H1 (cell line): ENCODE results near the gene EVC2. TPM values are rescaled to one million over a fixed set of nuclear protein-coding genes. Genes with fewer than 3 reads are reported as not detected.

Source experiments
- CTCF ChIA-PET: fragments of 300-600 bp; sonication (Branson Sonifier 250); formaldehyde crosslinking; loops from one replicate; lab custom pipeline; 2021; ENCODE audit not compliant: partially characterized antibody; lab: Charles Lee
- POLR2A ChIA-PET: fragments of 300-600 bp; sonication (Branson Sonifier 250); formaldehyde crosslinking; loops from one replicate; lab custom pipeline; 2021; ENCODE audit warnings: inconsistent platforms; ENCODE audit not compliant: partially characterized antibody; lab: Charles Lee
- DNase-seq, 2 experiments: peaks; one replicate each; pipeline versions ENCODE4 v3.0.0 to v3.0.0-alpha.2; 2010 to 2022; ENCODE audit warnings: low spot score in 2 of 2, low read depth in 1 of 2, mixed read lengths in 1 of 2
- FAIRE-seq: peaks from 2 replicates; lab custom pipeline; 2011; peaks lifted over from hg19 to GRCh38; lab: Jason Lieb, UNC
- H2AFZ ChIP-seq: 2 replicates; pipeline ENCODE4 v1.8.1; 2012; ENCODE audit warnings: low read length, inconsistent platforms
- H2AK5ac ChIP-seq: 2 replicates; pipeline ENCODE4 v1.6.1; 2013; ENCODE audit warnings: low read depth, low read length
- H2BK120ac ChIP-seq: replicated peaks from 2 replicates; pipeline ENCODE3; 2013; ENCODE audit warnings: low read depth, low read length, inconsistent platforms
- H2BK12ac ChIP-seq: 2 replicates; pipeline ENCODE4 v1.6.1; 2013; ENCODE audit warnings: low read depth, low read length
- H2BK15ac ChIP-seq: 2 replicates; pipeline ENCODE4 v1.6.1; 2013; ENCODE audit warnings: low read length
- H2BK20ac ChIP-seq: 2 replicates; pipeline ENCODE4 v1.6.1; 2013; ENCODE audit warnings: low read length
- H2BK5ac ChIP-seq: 2 replicates; pipeline ENCODE4 v1.6.1; 2013; ENCODE audit warnings: low read depth, low read length
- H3K14ac ChIP-seq: 2 replicates; pipeline ENCODE4 v1.6.1; 2013; ENCODE audit warnings: inconsistent platforms; ENCODE audit not compliant: insufficient read length
- H3K18ac ChIP-seq: 2 replicates; pipeline ENCODE4 v1.6.1; 2013; ENCODE audit warnings: low read length; ENCODE audit errors: extremely low read depth
- H3K23ac ChIP-seq: 2 replicates; pipeline ENCODE4 v1.6.1; 2013; ENCODE audit warnings: inconsistent platforms; ENCODE audit not compliant: insufficient read length
- H3K23me2 ChIP-seq: 2 replicates; pipeline ENCODE4 v1.6.1; 2013; ENCODE audit warnings: low read depth, low read length
- H3K27ac ChIP-seq: 2 replicates; pipeline ENCODE4 v1.6.1; 2011; ENCODE audit warnings: low read depth, low read length, inconsistent platforms
- H3K27me3 ChIP-seq, 4 experiments: replicated peaks in 1 of 4; 1 replicate in 1 of 4; 2 replicates in 3 of 4; pipeline versions ENCODE4 v1.6.1 to v1.8.1; 2011 to 2013; ENCODE audit warnings: low read length in 3 of 4, mild to moderate bottlenecking in 3 of 4, inconsistent platforms in 2 of 4, mixed read lengths in 2 of 4, moderate library complexity in 1 of 4; ENCODE audit not compliant: control insufficient read depth in 3 of 4, insufficient read depth in 3 of 4; ENCODE audit errors: extremely low read depth in 1 of 4
- H3K36me3 ChIP-seq, 4 experiments: 2 replicates each; pipeline versions ENCODE4 v1.6.1 to v1.8.1; 2011 to 2013; ENCODE audit warnings: mild to moderate bottlenecking in 4 of 4, low read length in 3 of 4, moderate library complexity in 2 of 4, control low read depth in 1 of 4, inconsistent platforms in 1 of 4; ENCODE audit not compliant: insufficient read depth in 4 of 4, control insufficient read depth in 2 of 4
- H3K4ac ChIP-seq: replicated peaks from 2 replicates; pipeline ENCODE3; 2013; ENCODE audit warnings: low read length, low read depth, mixed read lengths, inconsistent platforms; ENCODE audit not compliant: insufficient read length
- H3K4me1 ChIP-seq, 4 experiments: replicated peaks in 1 of 4; 1 replicate in 1 of 4; 2 replicates in 3 of 4; pipeline versions ENCODE4 v1.6.1 to v1.8.1; 2011 to 2013; ENCODE audit warnings: low read length in 3 of 4, inconsistent platforms in 2 of 4, mixed read lengths in 1 of 4; ENCODE audit not compliant: insufficient read depth in 4 of 4, control insufficient read depth in 3 of 4
- H3K4me2 ChIP-seq, 2 experiments: 2 replicates each; pipeline versions ENCODE4 v1.6.1 to v1.8.1; 2011 to 2013; ENCODE audit warnings: low read depth in 2 of 2, low read length in 2 of 2, control low read depth in 1 of 2, inconsistent platforms in 1 of 2, mild to moderate bottlenecking in 1 of 2; ENCODE audit not compliant: insufficient read depth in 1 of 2
- H3K4me3 ChIP-seq, 4 experiments: fragments of 200-600, 300-600 bp in 1 of 4; sonication (generic), shearing (Covaris generic), sonication (Bioruptor Twin) in 1 of 4; 2 replicates each; pipeline versions ENCODE4 v1.5.1 to v1.8.1; 2011 to 2016; ENCODE audit warnings: low read length in 4 of 4, low read depth in 3 of 4, control low read depth in 2 of 4, inconsistent platforms in 2 of 4, mild to moderate bottlenecking in 2 of 4, mixed read lengths in 1 of 4, moderate library complexity in 1 of 4; ENCODE audit not compliant: insufficient read depth in 2 of 4; ENCODE audit errors: extremely low read depth in 1 of 4
- H3K56ac ChIP-seq: replicated peaks from 2 replicates; pipeline ENCODE3; 2013; ENCODE audit warnings: low read depth, mild to moderate bottlenecking, mixed read lengths, low read length, inconsistent platforms; ENCODE audit not compliant: insufficient read length
- H3K79me1 ChIP-seq: 2 replicates; pipeline ENCODE4 v1.6.1; 2013; ENCODE audit warnings: low read depth, low read length, control low read depth
- H3K79me2 ChIP-seq, 2 experiments: 2 replicates each; pipeline versions ENCODE4 v1.6.1 to v1.8.1; 2012 to 2013; ENCODE audit warnings: low read length in 2 of 2, mild to moderate bottlenecking in 2 of 2, inconsistent platforms in 1 of 2; ENCODE audit not compliant: insufficient read depth in 2 of 2, control insufficient read depth in 1 of 2
- H3K9ac ChIP-seq, 4 experiments: replicated peaks in 1 of 4; 1 replicate in 1 of 4; 2 replicates in 3 of 4; pipeline versions ENCODE4 v1.6.1 to v1.8.1; 2011 to 2013; ENCODE audit warnings: low read depth in 3 of 4, low read length in 3 of 4, control low read depth in 2 of 4, mild to moderate bottlenecking in 2 of 4, moderate library complexity in 2 of 4, inconsistent platforms in 1 of 4; ENCODE audit errors: extremely low read depth in 1 of 4
- H3K9me3 ChIP-seq, 2 experiments: 2 replicates each; pipeline versions ENCODE4 v1.6.1 to v1.8.1; 2012 to 2013; ENCODE audit warnings: mild to moderate bottlenecking in 2 of 2, moderate library complexity in 2 of 2, control low read depth in 1 of 2, inconsistent platforms in 1 of 2, low read depth in 1 of 2, low read length in 1 of 2, mixed read lengths in 1 of 2; ENCODE audit not compliant: insufficient read depth in 2 of 2
- H4K20me1 ChIP-seq, 2 experiments: replicated peaks in 1 of 2; 2 replicates each; pipeline versions ENCODE3 to v1.8.1; 2011 to 2013; ENCODE audit warnings: inconsistent platforms in 2 of 2, low read length in 2 of 2, mild to moderate bottlenecking in 1 of 2; ENCODE audit not compliant: insufficient read depth in 2 of 2, control insufficient read depth in 1 of 2
- H4K5ac ChIP-seq: 2 replicates; pipeline ENCODE4 v1.6.1; 2013; ENCODE audit warnings: low read length, low read depth, mixed read lengths, inconsistent platforms; ENCODE audit not compliant: insufficient read length
- H4K8ac ChIP-seq: 2 replicates; pipeline ENCODE4 v1.8.0; 2013; ENCODE audit warnings: mild to moderate bottlenecking, moderate library complexity, low read length, inconsistent platforms; ENCODE audit not compliant: insufficient read depth; ENCODE audit errors: extremely low read depth
- H4K91ac ChIP-seq: replicated peaks from 2 replicates; pipeline ENCODE3; 2013; ENCODE audit warnings: low read length, mixed read lengths, inconsistent platforms; ENCODE audit not compliant: insufficient read length
- CHD2 ChIP-seq: IDR thresholded peaks from 2 replicates; pipeline ENCODE4 v1.6.1; 2012; ENCODE audit warnings: low read length, improper control_type of control experiment
- WGBS, 2 experiments: shearing (Covaris generic) in 1 of 2; methylation state at CpG; one replicate each; pipeline versions ENCODE4 v1.1.6 to v1.1.7; 2013 to 2015; ENCODE audit warnings: low lambda C conversion rate in 2 of 2, mixed read lengths in 2 of 2, inconsistent platforms in 1 of 2, low coverage in 1 of 2, missing lambda C conversion rate in 1 of 2; ENCODE audit not compliant: insufficient replicate concordance in 2 of 2, insufficient coverage in 1 of 2, insufficient read length in 1 of 2; ENCODE audit errors: extremely low coverage in 1 of 2, missing lambda C conversion rate in 1 of 2; 5-methylcytosine and 5-hydroxymethylcytosine counted together
- polyA plus RNA-seq, 7 experiments: library from polyadenylated mRNA; depleted of rRNA in 3 of 7; stranded (reverse) in 5 of 7; unstranded in 2 of 7; fragments of >200 nt in 5 of 7; fragments of 200-250 nt in 2 of 7; gene quantifications; 1 replicate in 5 of 7; 2 replicates in 1 of 7; 4 replicates in 1 of 7; pipeline versions ENCODE4 v1.2.1 to v1.2.3, GENCODE V29; 2011 to 2013; ENCODE audit warnings: missing spikeins in 2 of 7, mixed read lengths in 2 of 7
- total RNA-seq: library from RNA; stranded (reverse); fragmentation: NEBNext Ultra II Directional; extraction: Animal tissue kit (Norgen Biotek cat#: 25700); gene quantifications from 2 replicates; pipeline ENCODE4 v1.2.1, GENCODE V29; 2021
- TF ChIP-seq, protein P1 (sequence below), 3 experiments: IDR thresholded peaks; 1 replicate in 2 of 3; 2 replicates in 1 of 3; pipeline versions ENCODE4 v1.5.1 to v1.6.1; 2011; ENCODE audit warnings: low read length in 3 of 3, mild to moderate bottlenecking in 3 of 3, inconsistent platforms in 2 of 3, low read depth in 1 of 3, moderate library complexity in 1 of 3; ENCODE audit not compliant: insufficient read depth in 1 of 3; ENCODE audit errors: control extremely low read depth in 1 of 3

Gene EVC2
- total and polyA plus RNA-seq, 2 of the 8 experiments (the other 6 are each of a cell fraction or from before 2014, with no cell fraction given) = 0.73 to 5.9 TPM

DNA sequence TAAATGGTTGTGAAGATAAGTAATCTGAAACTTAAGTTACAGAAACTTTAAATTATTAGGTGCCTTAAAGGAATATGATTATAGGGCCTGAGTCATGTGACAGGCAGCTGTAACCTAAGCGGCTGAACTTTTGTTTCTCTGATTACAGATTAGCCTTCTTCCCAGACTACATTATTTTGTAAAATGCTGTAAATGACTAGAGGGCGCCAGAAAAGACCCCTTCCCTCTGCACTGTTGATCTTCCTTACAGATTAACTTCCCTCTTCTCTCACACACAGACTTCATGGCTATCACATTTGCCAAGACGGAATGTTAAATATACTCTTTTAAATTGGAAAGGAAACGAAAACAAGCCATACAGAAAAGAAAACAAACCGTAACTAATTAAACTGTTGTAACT is 96.6 kb downstream of the EVC2 start:
- Histone ChIP-seq H2BK12ac (no peak overlapping the region), H2BK20ac (no peak overlapping the region), H2AFZ (no peak overlapping the region), H4K91ac (no peak overlapping the region), H3K56ac (no peak overlapping the region), H4K8ac (no peak overlapping the region), H3K14ac (no peak overlapping the region), H3K23ac (no peak overlapping the region), H3K4me2 (no peak overlapping the region), H3K23me2 (no peaks in the 10 kb centered on the region), H3K79me2 (no peaks in the 10 kb centered on the region), H3K36me3 (peaks cover 0 to 3% (median 0%) of the 10 kb centered on the region in 4 experiments; a peak in 1 of 8 replicates), H2BK5ac (no peak overlapping the region), H3K79me1 (no peaks in the 10 kb centered on the region; the same call in 1 of the 2 replicates), H3K4me1 (no peaks in the 10 kb centered on the region), H3K9me3 (no peaks in the 10 kb centered on the region), H3K27ac (no peak overlapping the region), H4K20me1 (no peaks in the 10 kb centered on the region), H2AK5ac (no peak overlapping the region), H2BK120ac (no peak overlapping the region), H4K5ac (no peak overlapping the region), H3K4me3 (no peak overlapping the region), H3K27me3 (no peaks in the 10 kb centered on the region), H3K9ac (no peak overlapping the region), H3K4ac (no peak overlapping the region), H2BK15ac (no peak overlapping the region), H3K18ac (no peak overlapping the region)
- FAIRE-seq (peak; percentile 24), DNase-seq (no peak)
- CTCF ChIA-PET = interaction anchor here (1.9 kb wide), 1 partner anchor 22 kb away, joined by 4 read pairs; no protein-coding TSS in a partner anchor
- POLR2A ChIA-PET = no interaction called here
- no peak for TF ChIP-seq CHD2
- TF ChIP-seq, protein P1, sequence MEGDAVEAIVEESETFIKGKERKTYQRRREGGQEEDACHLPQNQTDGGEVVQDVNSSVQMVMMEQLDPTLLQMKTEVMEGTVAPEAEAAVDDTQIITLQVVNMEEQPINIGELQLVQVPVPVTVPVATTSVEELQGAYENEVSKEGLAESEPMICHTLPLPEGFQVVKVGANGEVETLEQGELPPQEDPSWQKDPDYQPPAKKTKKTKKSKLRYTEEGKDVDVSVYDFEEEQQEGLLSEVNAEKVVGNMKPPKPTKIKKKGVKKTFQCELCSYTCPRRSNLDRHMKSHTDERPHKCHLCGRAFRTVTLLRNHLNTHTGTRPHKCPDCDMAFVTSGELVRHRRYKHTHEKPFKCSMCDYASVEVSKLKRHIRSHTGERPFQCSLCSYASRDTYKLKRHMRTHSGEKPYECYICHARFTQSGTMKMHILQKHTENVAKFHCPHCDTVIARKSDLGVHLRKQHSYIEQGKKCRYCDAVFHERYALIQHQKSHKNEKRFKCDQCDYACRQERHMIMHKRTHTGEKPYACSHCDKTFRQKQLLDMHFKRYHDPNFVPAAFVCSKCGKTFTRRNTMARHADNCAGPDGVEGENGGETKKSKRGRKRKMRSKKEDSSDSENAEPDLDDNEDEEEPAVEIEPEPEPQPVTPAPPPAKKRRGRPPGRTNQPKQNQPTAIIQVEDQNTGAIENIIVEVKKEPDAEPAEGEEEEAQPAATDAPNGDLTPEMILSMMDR (IDR thresholded peaks at IDR 0.05; ENCODE audit: control extremely low read depth in 1 of 3, insufficient read depth in 1 of 3, low read depth in 1 of 3, low read length in 3 of 3) = peak in 1 of 3 experiments; percentile 5; a peak in 2 of 4 replicates
- WGBS, 2 experiments = 66% methylated on average over 5 of the region's 5 CpGs; no CpG with 5 or more reads in 1 of the 2 experiments
